ENCODE measurements around the gene LRRC37A.
"Not testable (repeated sequence)": the region's sequence is repeated elsewhere in the genome, so short reads cannot be mapped to it uniquely, and the experiment has no call there.

GRCh38 chr17:46259845-46260661 lies 34.9 kb upstream of the LRRC37A start:
- TF ChIP-seq CTCF (conservative IDR thresholded peaks at IDR 0.05); ZFX (IDR thresholded peaks at IDR 0.05): not testable (repeated sequence)
